HCT116 (cell line): ENCODE results near the gene ZBTB42. TPM values are rescaled to one million over a fixed set of nuclear protein-coding genes. Genes with fewer than 3 reads are reported as not detected.

Experiments used
- ATAC-seq: fragments of 200-7000 bp; cut with Tn5 transposase; 2 replicates; pipeline ENCODE4 v1.9.1; 2020; ENCODE audit warnings: mild to moderate bottlenecking, moderate library complexity
- BruUV-seq: library from RNA; stranded (reverse); fragments of 400-500 nt; replicated peaks from 2 replicates; lab custom pipeline; 2021; lab: Mats Ljungman, UMichigan
- CTCF ChIA-PET: fragments of 300-600 bp; sonication (Branson Sonifier 250); formaldehyde crosslinking; loops from one replicate; lab custom pipeline; 2021; ENCODE audit warnings: antibody characterized with exemption; lab: Charles Lee
- POLR2A ChIA-PET: fragments of 300-600, 350-600 bp; sonication (Branson Sonifier 250); formaldehyde crosslinking; loops from one replicate; lab custom pipeline; 2021; ENCODE audit warnings: antibody characterized with exemption; lab: Charles Lee
- RAD21 ChIA-PET, 2 experiments: fragments of 300-600 bp; sonication (Branson Sonifier 250); formaldehyde crosslinking; loops; one replicate each; lab custom pipeline; 2023; ENCODE audit warnings: low total read pairs in 2 of 2; ENCODE audit not compliant: uncharacterized antibody in 2 of 2, unreplicated experiment in 2 of 2, low non-redundant PET in 1 of 2; lab: Charles Lee
- DNase-seq: peaks from one replicate; pipeline ENCODE4 v3.0.0-alpha.2; 2010; ENCODE audit warnings: low read depth, low spot score
- H2AFZ ChIP-seq: fragments of 200-600 bp; shearing (Covaris generic), sonication (generic); 2 replicates; pipeline ENCODE4 v1.6.1; 2017; ENCODE audit warnings: low read depth, mixed run types, mixed read lengths, antibody characterized with exemption, low read length; ENCODE audit not compliant: poor library complexity, severe bottlenecking
- H3K27ac ChIP-seq: 2 replicates; pipeline ENCODE4 v1.5.1; 2012; ENCODE audit warnings: low read depth, low read length
- H3K27me3 ChIP-seq: fragments of 200-600 bp; sonication (generic); 2 replicates; pipeline ENCODE4 v1.6.1; 2016; ENCODE audit warnings: mixed run types, low read length, mixed read lengths; ENCODE audit not compliant: insufficient read depth
- H3K36me3 ChIP-seq, 2 experiments: fragments of 200-500 bp in 1 of 2; fragments of 200-600 bp in 1 of 2; sonication (Bioruptor generic) in 1 of 2; sonication (generic) in 1 of 2; 2 replicates each; pipeline versions ENCODE4 v1.5.1 to v1.6.1; 2014 to 2016; ENCODE audit warnings: low read length in 2 of 2, inconsistent platforms in 1 of 2, mixed read lengths in 1 of 2, mixed run types in 1 of 2; ENCODE audit not compliant: insufficient read depth in 2 of 2, control insufficient read depth in 1 of 2
- H3K4me1 ChIP-seq, 2 experiments: fragments of 200-600 bp in 1 of 2; sonication (generic) in 1 of 2; 2 replicates each; pipeline versions ENCODE4 v1.5.1 to v1.6.1; 2012 to 2017; ENCODE audit warnings: low read length in 2 of 2, inconsistent platforms in 1 of 2, mild to moderate bottlenecking in 1 of 2, mixed read lengths in 1 of 2, mixed run types in 1 of 2, moderate library complexity in 1 of 2; ENCODE audit not compliant: insufficient read depth in 2 of 2, control insufficient read depth in 1 of 2
- H3K4me2 ChIP-seq: fragments of 200-600 bp; sonication (generic); 2 replicates; pipeline ENCODE4 v1.6.1; 2017; ENCODE audit warnings: mixed run types, low read length, mixed read lengths
- H3K4me3 ChIP-seq, 2 experiments: fragments of 200-600 bp in 1 of 2; sonication (generic) in 1 of 2; replicated peaks in 1 of 2; 2 replicates each; pipeline ENCODE4 v1.5.1; 2011 to 2016; ENCODE audit warnings: low read length in 2 of 2, control low read depth in 1 of 2, low read depth in 1 of 2, mild to moderate bottlenecking in 1 of 2, mixed read lengths in 1 of 2, mixed run types in 1 of 2
- H3K79me2 ChIP-seq: fragments of 200-600 bp; sonication (generic); 2 replicates; pipeline ENCODE4 v1.6.1; 2017; ENCODE audit warnings: mild to moderate bottlenecking, mixed run types, low read length, moderate library complexity, mixed read lengths; ENCODE audit not compliant: insufficient read depth
- H3K9ac ChIP-seq: fragments of 200-600 bp; sonication (generic); 2 replicates; pipeline ENCODE4 v1.6.1; 2016; ENCODE audit warnings: low read length, mixed read lengths
- H3K9me2 ChIP-seq: fragments of 200-600 bp; sonication (generic), shearing (Covaris generic); 2 replicates; pipeline ENCODE4 v1.6.1; 2017; ENCODE audit warnings: mixed run types, mild to moderate bottlenecking, moderate library complexity; ENCODE audit not compliant: insufficient read depth
- H3K9me3 ChIP-seq, 2 experiments: fragments of 200-500 bp in 1 of 2; fragments of 200-600 bp in 1 of 2; sonication (Bioruptor generic) in 1 of 2; sonication (generic) in 1 of 2; 2 replicates each; pipeline ENCODE4 v1.6.1; 2014 to 2017; ENCODE audit warnings: low read length in 2 of 2, mixed read lengths in 2 of 2, inconsistent platforms in 1 of 2, low read depth in 1 of 2, mild to moderate bottlenecking in 1 of 2, mixed run types in 1 of 2, moderate library complexity in 1 of 2; ENCODE audit not compliant: control insufficient read depth in 1 of 2, insufficient read depth in 1 of 2
- H4K20me1 ChIP-seq: fragments of 200-600 bp; sonication (generic), shearing (Covaris generic); 2 replicates; pipeline ENCODE4 v1.6.1; 2017; ENCODE audit warnings: mixed run types, mild to moderate bottlenecking, moderate library complexity; ENCODE audit not compliant: insufficient read depth
- CEBPB ChIP-seq: IDR thresholded peaks from 2 replicates; pipeline ENCODE4 v1.6.1; 2012; ENCODE audit warnings: low read depth
- ELF1 ChIP-seq: IDR thresholded peaks from 2 replicates; pipeline ENCODE4 v1.6.1; 2012; ENCODE audit warnings: low read depth, borderline replicate concordance
- EZH2 ChIP-seq: fragments of 200-600 bp; sonication (generic); IDR thresholded peaks from 2 replicates; pipeline ENCODE4 v1.6.1; 2017; ENCODE audit warnings: antibody characterized with exemption, mixed run types
- FOSL1 ChIP-seq: IDR thresholded peaks from 2 replicates; pipeline ENCODE4 v1.6.1; 2012; ENCODE audit warnings: low read depth
- POLR2AphosphoS5 ChIP-seq: IDR thresholded peaks from 2 replicates; pipeline ENCODE4 v1.6.1; 2011; ENCODE audit warnings: mild to moderate bottlenecking, low read depth, low read length, moderate library complexity
- RAD21 ChIP-seq: IDR thresholded peaks from 2 replicates; pipeline ENCODE4 v1.6.1; 2012; ENCODE audit warnings: low read depth, mild to moderate bottlenecking
- YY1 ChIP-seq: IDR thresholded peaks from 2 replicates; pipeline ENCODE4 v1.6.1; 2011; ENCODE audit warnings: low read length, low read depth, moderate library complexity, mild to moderate bottlenecking; ENCODE audit not compliant: insufficient replicate concordance; ENCODE audit errors: extremely low read depth
- ZFX ChIP-seq: fragments of 450-650 bp; IDR thresholded peaks from 2 replicates; pipeline ENCODE4 v1.6.1; 2017
- intact Hi-C: fragments of 100-400 bp; cut with micrococcal nuclease; formaldehyde crosslinking; loops from 2 replicates; pipeline ENCODE4 v1.10.0; 2022
- total RNA-seq: library from RNA; stranded (reverse); gene quantifications from one replicate; pipeline ENCODE4 v1.2.1, GENCODE V29; 2021; ENCODE audit not compliant: unreplicated experiment
- TF ChIP-seq, protein P1 (sequence below): IDR thresholded peaks from 2 replicates; pipeline ENCODE4 v1.6.1; 2011; ENCODE audit warnings: mild to moderate bottlenecking, low read length, moderate library complexity; ENCODE audit not compliant: insufficient replicate concordance; ENCODE audit errors: extremely low read depth
- TF ChIP-seq, protein P2 (sequence below), 3 experiments: fragments of 200-600 bp in 1 of 3; sonication (generic) in 1 of 3; IDR thresholded peaks in 2 of 3; conservative IDR thresholded peaks in 1 of 3; 2 replicates each; pipeline ENCODE4 v1.5.1; 2012 to 2017; ENCODE audit warnings: low read depth in 2 of 3, low read length in 2 of 3, antibody characterized with exemption in 1 of 3, borderline replicate concordance in 1 of 3, control low read depth in 1 of 3, mild to moderate bottlenecking in 1 of 3, mixed read lengths in 1 of 3, mixed run types in 1 of 3, moderate library complexity in 1 of 3; ENCODE audit not compliant: insufficient read depth in 1 of 3
- TF ChIP-seq, protein P3 (sequence below): IDR thresholded peaks from 2 replicates; pipeline ENCODE4 v1.6.1; 2012; ENCODE audit warnings: low read depth

Gene ZBTB42
- total RNA-seq, 1 experiment from 2014 or later = 4.4 TPM

DNA sequence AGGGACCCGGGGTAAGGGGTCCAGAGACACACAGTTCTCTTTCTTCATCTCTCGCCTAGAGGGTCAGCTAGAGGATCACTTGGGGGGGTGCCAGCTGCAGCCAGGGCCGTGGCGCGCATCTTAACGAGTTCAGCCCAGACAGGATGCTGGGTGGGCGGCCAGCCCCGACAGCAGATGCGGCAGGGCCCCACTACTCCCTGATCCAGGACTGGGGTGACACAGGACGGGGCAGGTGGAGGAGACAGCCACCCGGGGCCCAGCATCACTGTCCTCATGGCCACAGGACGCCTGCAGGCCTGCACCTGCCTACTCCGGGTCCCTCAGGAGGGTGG, 18.1 kb upstream of the ZBTB42 start:
- no TSS peak for BruUV-seq
- no peak overlapping the region for H3K4me2 ChIP-seq
- DNase-seq = no peak
- H3K9ac ChIP-seq = no peak overlapping the region
- no peak overlapping the region for H3K4me3 ChIP-seq
- POLR2A ChIA-PET = no interaction called here
- H3K79me2 ChIP-seq = peaks cover 23% of the 10 kb centered on the region; the same call in 1 of the 2 replicates
- H3K27me3 ChIP-seq = no peaks in the 10 kb centered on the region
- H3K4me1 ChIP-seq = no peaks in the 10 kb centered on the region
- intact Hi-C loops = no loop called here
- RAD21 ChIA-PET = no interaction called here
- H3K36me3 ChIP-seq = peaks cover 0 to 3% of the 10 kb centered on the region in 2 experiments; a peak in 2 of 4 replicates
- no peak overlapping the region for H2AFZ ChIP-seq
- ATAC-seq = no peak
- H3K9me3 ChIP-seq = no peaks in the 10 kb centered on the region
- TF ChIP-seq YY1 = no peak
- H3K27ac ChIP-seq = no peak overlapping the region
- CTCF ChIA-PET = no interaction called here
- H4K20me1 ChIP-seq = no peaks in the 10 kb centered on the region
- no peaks in the 10 kb centered on the region for H3K9me2 ChIP-seq

DNA sequence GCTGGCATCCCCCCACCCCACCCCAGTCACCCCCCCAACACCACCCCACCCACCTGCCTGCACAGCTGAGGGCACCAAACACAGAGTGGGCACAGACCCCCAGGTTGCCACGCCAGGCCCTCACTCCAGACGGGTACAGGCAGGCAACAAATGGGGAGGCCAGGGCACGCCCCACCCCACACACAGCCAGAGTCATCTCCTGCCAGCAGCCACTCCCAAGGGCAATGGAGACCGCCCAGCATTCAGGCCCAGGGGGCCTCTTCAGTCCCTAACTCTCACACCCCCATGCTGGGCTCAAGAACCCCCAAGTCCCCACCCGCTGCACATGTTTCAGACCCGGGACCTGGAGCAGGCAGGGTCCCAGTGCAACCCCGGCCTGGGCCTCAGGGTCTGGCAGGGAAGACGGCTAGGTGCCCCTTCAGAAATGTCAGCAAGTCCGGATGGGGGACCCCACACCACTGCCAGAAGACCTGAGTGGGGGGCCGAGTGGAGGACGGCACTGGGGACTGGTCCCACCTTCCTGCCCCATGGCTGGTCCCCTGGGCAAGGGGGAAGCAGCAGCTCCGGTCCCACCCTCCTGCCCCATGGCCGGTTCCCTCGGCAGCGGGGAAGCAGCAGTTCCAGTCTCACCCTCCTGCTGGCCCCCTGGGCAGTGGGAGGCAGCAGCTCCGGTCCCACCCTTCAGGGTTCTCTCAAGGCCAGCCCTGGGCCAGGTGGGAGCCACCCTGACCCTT, 17.2 kb upstream of the ZBTB42 start:
- CTCF ChIA-PET = no interaction called here
- no peak overlapping the region for H3K4me3 ChIP-seq
- POLR2A ChIA-PET = no interaction called here
- intact Hi-C loops = no loop called here
- no peaks in the 10 kb centered on the region for H3K4me1 ChIP-seq
- ATAC-seq = no peak
- H3K27ac ChIP-seq = no peak overlapping the region
- H3K4me2 ChIP-seq = no peak overlapping the region
- no peaks in the 10 kb centered on the region for H4K20me1 ChIP-seq
- peaks cover 0 to 3% of the 10 kb centered on the region in 2 experiments; a peak in 2 of 4 replicates for H3K36me3 ChIP-seq
- peaks cover 30% of the 10 kb centered on the region; the same call in 1 of the 2 replicates for H3K79me2 ChIP-seq
- RAD21 ChIA-PET = no interaction called here
- no peaks in the 10 kb centered on the region for H3K9me3 ChIP-seq
- no peak overlapping the region for H3K9ac ChIP-seq
- no peaks in the 10 kb centered on the region for H3K27me3 ChIP-seq
- no peak overlapping the region for H2AFZ ChIP-seq
- no peak for DNase-seq
- H3K9me2 ChIP-seq = no peaks in the 10 kb centered on the region
- no TSS peak for BruUV-seq
- no peak for TF ChIP-seq YY1
- TF ChIP-seq, protein P1, sequence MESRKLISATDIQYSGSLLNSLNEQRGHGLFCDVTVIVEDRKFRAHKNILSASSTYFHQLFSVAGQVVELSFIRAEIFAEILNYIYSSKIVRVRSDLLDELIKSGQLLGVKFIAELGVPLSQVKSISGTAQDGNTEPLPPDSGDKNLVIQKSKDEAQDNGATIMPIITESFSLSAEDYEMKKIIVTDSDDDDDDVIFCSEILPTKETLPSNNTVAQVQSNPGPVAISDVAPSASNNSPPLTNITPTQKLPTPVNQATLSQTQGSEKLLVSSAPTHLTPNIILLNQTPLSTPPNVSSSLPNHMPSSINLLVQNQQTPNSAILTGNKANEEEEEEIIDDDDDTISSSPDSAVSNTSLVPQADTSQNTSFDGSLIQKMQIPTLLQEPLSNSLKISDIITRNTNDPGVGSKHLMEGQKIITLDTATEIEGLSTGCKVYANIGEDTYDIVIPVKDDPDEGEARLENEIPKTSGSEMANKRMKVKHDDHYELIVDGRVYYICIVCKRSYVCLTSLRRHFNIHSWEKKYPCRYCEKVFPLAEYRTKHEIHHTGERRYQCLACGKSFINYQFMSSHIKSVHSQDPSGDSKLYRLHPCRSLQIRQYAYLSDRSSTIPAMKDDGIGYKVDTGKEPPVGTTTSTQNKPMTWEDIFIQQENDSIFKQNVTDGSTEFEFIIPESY = no peak
- no peak for TF ChIP-seq EZH2
- TF ChIP-seq, protein P2, sequence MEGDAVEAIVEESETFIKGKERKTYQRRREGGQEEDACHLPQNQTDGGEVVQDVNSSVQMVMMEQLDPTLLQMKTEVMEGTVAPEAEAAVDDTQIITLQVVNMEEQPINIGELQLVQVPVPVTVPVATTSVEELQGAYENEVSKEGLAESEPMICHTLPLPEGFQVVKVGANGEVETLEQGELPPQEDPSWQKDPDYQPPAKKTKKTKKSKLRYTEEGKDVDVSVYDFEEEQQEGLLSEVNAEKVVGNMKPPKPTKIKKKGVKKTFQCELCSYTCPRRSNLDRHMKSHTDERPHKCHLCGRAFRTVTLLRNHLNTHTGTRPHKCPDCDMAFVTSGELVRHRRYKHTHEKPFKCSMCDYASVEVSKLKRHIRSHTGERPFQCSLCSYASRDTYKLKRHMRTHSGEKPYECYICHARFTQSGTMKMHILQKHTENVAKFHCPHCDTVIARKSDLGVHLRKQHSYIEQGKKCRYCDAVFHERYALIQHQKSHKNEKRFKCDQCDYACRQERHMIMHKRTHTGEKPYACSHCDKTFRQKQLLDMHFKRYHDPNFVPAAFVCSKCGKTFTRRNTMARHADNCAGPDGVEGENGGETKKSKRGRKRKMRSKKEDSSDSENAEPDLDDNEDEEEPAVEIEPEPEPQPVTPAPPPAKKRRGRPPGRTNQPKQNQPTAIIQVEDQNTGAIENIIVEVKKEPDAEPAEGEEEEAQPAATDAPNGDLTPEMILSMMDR (IDR thresholded peaks at IDR 0.05 in 2 of 3, conservative IDR thresholded peaks at IDR 0.05 in 1 of 3; ENCODE audit: borderline replicate concordance in 1 of 3, insufficient read depth in 1 of 3, low read depth in 2 of 3, low read length in 2 of 3) = no peak
- TF ChIP-seq FOSL1 = no peak
- TF ChIP-seq, protein P3, sequence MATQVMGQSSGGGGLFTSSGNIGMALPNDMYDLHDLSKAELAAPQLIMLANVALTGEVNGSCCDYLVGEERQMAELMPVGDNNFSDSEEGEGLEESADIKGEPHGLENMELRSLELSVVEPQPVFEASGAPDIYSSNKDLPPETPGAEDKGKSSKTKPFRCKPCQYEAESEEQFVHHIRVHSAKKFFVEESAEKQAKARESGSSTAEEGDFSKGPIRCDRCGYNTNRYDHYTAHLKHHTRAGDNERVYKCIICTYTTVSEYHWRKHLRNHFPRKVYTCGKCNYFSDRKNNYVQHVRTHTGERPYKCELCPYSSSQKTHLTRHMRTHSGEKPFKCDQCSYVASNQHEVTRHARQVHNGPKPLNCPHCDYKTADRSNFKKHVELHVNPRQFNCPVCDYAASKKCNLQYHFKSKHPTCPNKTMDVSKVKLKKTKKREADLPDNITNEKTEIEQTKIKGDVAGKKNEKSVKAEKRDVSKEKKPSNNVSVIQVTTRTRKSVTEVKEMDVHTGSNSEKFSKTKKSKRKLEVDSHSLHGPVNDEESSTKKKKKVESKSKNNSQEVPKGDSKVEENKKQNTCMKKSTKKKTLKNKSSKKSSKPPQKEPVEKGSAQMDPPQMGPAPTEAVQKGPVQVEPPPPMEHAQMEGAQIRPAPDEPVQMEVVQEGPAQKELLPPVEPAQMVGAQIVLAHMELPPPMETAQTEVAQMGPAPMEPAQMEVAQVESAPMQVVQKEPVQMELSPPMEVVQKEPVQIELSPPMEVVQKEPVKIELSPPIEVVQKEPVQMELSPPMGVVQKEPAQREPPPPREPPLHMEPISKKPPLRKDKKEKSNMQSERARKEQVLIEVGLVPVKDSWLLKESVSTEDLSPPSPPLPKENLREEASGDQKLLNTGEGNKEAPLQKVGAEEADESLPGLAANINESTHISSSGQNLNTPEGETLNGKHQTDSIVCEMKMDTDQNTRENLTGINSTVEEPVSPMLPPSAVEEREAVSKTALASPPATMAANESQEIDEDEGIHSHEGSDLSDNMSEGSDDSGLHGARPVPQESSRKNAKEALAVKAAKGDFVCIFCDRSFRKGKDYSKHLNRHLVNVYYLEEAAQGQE = no peak
- TF ChIP-seq ELF1 = no peak
- no peak for TF ChIP-seq CEBPB
- no peak for TF ChIP-seq RAD21
- no peak for TF ChIP-seq ZFX
- TF ChIP-seq POLR2AphosphoS5 = no peak
